HEK293T (cell line): Measurements from ENCODE around the gene NHS.

Source experiments
- CTCF ChIA-PET: fragments of 350-600 bp; formaldehyde crosslinking; extraction: SDS; loops from one replicate; lab custom pipeline; 2021; ENCODE audit warnings: antibody characterized with exemption, inconsistent platforms; lab: Yijun Ruan, JAX
- POLR2A ChIA-PET: fragments of 350-600 bp; formaldehyde crosslinking; extraction: SDS; loops from one replicate; lab custom pipeline; 2020; ENCODE audit warnings: antibody characterized with exemption, inconsistent platforms; lab: Yijun Ruan, JAX
- DNase-seq: peaks from one replicate; pipeline ENCODE4 v3.0.0; 2012; ENCODE audit warnings: mixed read lengths; ENCODE audit errors: extremely low spot score
- ARNT ChIP-seq: fragments of 450-650 bp; IDR thresholded peaks from 2 replicates; pipeline ENCODE4 v1.6.1; 2017; ENCODE audit warnings: mild to moderate bottlenecking
- BHLHE40 ChIP-seq: fragments of 450-650 bp; IDR thresholded peaks from 2 replicates; pipeline ENCODE4 v1.6.1; 2016; ENCODE audit warnings: mild to moderate bottlenecking, moderate library complexity, borderline replicate concordance
- CTBP1 ChIP-seq: fragments of 450-650 bp; IDR thresholded peaks from 2 replicates; pipeline ENCODE4 v1.6.1; 2016; ENCODE audit warnings: borderline replicate concordance
- ELF4 ChIP-seq: fragments of 450-650 bp; IDR thresholded peaks from 2 replicates; pipeline ENCODE4 v1.6.1; 2017; ENCODE audit warnings: antibody characterized with exemption
- FOXA1 ChIP-seq: fragments of 450-650 bp; IDR thresholded peaks from 2 replicates; pipeline ENCODE4 v1.6.1; 2016; ENCODE audit warnings: mild to moderate bottlenecking
- FOXK2 ChIP-seq: fragments of 450-650 bp; IDR thresholded peaks from 2 replicates; pipeline ENCODE4 v1.6.1; 2016; ENCODE audit warnings: mild to moderate bottlenecking
- FOXM1 ChIP-seq: fragments of 450-650 bp; IDR thresholded peaks from 2 replicates; pipeline ENCODE4 v1.6.1; 2017; ENCODE audit warnings: mild to moderate bottlenecking, borderline replicate concordance
- HDGF ChIP-seq: fragments of 450-650 bp; IDR thresholded peaks from 2 replicates; pipeline ENCODE4 v1.6.1; 2017; ENCODE audit warnings: antibody characterized with exemption, borderline replicate concordance
- L3MBTL2 ChIP-seq: fragments of 450-650 bp; conservative IDR thresholded peaks from 2 replicates; pipeline ENCODE4 v1.6.1; 2016; ENCODE audit warnings: mild to moderate bottlenecking
- LEF1 ChIP-seq: fragments of 450-650 bp; IDR thresholded peaks from 2 replicates; pipeline ENCODE4 v1.6.1; 2017; ENCODE audit warnings: mild to moderate bottlenecking, borderline replicate concordance
- NFRKB ChIP-seq: fragments of 450-650 bp; IDR thresholded peaks from 2 replicates; pipeline ENCODE4 v1.6.1; 2016; ENCODE audit warnings: mild to moderate bottlenecking, moderate library complexity
- PKNOX1 ChIP-seq: fragments of 450-650 bp; IDR thresholded peaks from 2 replicates; pipeline ENCODE4 v1.6.1; 2016
- SP1 ChIP-seq: fragments of 450-650 bp; IDR thresholded peaks from 2 replicates; pipeline ENCODE4 v1.6.1; 2017
- SUZ12 ChIP-seq: fragments of 450-650 bp; IDR thresholded peaks from 2 replicates; pipeline ENCODE4 v1.6.1; 2016; ENCODE audit warnings: mild to moderate bottlenecking
- TARDBP ChIP-seq: fragments of 450-650 bp; IDR thresholded peaks from 2 replicates; pipeline ENCODE4 v1.6.1; 2016
- ZNF384 ChIP-seq: fragments of 450-650 bp; IDR thresholded peaks from 2 replicates; pipeline ENCODE4 v1.6.1; 2016

Gene NHS

DNA sequence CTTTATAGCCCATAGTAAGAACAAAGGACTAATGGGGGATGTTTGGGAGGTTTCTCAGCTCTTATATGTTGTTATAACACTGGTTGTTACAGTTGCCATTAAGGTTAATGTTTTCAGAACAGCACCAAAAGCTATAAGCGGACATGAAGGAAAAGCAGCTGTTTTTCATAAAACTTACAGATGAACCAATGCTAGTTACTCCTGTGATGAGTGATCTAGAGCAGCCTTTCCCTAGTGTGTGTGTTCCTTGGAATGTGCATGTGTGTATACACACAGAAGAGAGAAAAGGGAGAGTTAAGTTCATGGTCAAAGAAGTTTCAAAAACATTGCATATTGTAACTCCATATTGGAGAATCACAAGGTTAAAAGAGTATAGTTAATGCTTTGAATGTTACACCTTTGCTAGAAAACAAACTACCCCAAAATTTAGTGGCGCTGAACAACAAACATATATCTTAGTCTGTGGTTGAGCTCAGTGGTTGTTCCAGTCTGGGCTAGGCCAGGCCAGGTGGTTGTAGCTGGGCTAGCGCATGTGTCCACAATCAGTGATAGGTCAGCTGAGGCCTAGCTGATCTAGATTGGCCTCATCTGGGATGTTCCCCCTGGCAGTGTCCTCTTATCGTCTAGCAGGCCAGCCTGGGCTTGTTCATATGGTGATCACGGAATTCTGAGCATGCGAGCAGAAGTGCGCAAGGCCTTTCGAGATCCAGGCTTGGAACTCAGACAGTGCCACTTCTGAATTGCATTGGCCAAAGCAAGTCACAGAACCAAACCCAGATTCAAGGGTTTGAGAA lies 151.0 kb downstream of the NHS start:
- ChIA-PET CTCF (no interaction called here), POLR2A (no interaction called here)
- no peak for DNase-seq
- TF ChIP-seq ELF4 (no peak), NFRKB (no peak), LEF1 (no peak), L3MBTL2 (no peak), BHLHE40 (no peak), ARNT (no peak), FOXK2 (no peak), SUZ12 (no peak), SP1 (no peak), TARDBP (no peak), PKNOX1 (no peak), CTBP1 (no peak), ZNF384 (no peak), HDGF (no peak), FOXA1 (no peak), FOXM1 (no peak)

DNA sequence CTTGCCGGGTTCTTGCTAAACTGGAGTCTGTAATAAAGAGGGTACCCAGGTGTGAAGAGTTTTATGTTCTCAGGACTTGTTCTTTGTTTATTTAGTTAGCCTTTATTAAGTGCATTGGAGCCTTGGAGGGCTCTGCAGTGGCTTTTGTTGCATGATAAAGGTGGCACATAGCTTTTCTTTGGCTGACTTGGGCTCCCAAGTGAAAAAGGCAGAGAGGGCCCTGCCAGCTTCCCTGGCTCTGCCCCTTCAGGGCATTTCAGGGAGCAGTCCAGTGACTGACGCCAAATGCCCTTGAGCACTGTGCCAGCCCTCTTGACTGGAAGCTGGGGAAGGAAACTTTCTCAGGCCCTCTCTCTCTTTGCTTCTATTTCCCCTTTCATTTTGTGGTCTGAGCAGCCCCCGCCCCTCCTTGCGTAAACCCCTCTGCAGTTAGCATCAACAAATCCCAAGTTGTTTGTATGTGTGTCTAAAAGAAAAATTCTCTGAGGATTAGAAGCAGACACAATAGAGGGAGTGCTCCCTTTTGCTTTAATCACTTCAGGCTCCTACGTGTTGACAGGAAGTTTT lies 152.2 kb downstream of the NHS start:
- TF ChIP-seq ELF4 (no peak), NFRKB (no peak), CTBP1 (no peak), SP1 (no peak)
- ChIA-PET POLR2A (no interaction called here), CTCF (no interaction called here)
- no peak for DNase-seq

DNA sequence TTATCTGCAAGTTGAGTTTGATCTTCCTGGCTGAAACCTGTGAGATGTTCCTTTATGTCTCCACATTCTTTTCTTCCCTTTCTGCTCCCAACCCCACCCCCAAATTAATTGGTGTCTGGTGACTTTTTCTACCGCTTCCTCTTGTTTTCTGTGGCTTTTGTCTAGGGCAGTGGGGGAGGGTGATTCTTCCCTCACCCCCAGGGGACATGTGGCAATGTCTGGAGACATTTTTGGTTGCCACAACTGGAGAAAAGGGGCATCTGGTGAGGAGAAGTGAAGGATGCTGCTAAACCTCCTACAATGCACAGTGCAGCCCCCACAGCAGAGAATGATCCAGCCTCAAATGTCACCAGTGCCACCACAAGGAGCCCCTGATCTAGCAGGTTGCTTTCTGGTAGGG lies 152.9 kb downstream of the NHS start:
- CTCF ChIA-PET: no interaction called here
- TF ChIP-seq L3MBTL2: no peak
- no peak for DNase-seq
- POLR2A ChIA-PET: no interaction called here

DNA sequence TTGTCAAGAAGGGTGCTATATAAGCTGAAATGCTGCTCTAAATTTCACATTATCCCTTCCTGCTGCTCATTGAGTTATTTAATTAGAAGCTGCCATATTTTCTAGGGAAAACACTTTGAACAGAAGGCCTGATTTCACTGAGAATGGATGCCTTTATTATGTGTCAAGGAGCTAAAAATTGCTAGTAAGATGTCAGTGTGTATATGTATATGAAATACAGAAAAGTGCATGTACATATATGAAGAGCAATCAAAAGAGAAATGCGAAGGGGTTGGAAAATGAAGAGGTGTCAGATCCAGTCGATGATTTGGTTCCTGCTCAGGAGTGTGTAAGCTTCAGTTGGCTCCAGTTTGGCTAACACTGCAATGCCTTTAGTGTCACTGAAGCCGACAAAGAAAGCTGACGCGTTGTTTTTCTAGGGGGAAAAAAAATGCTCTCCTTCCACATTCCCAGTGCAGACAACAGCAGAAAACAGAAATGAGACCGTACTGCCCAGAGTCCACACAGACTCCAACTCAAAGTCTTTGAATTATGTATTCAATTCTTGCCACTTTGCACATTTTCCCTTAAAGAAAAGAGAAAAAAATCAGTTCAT lies 154.2 kb downstream of the NHS start:
- ChIA-PET CTCF (no interaction called here), POLR2A (no interaction called here)
- TF ChIP-seq BHLHE40 (no peak), LEF1 (no peak), FOXK2 (no peak), FOXA1 (no peak), ELF4 (no peak), SUZ12 (no peak), CTBP1 (no peak), SP1 (no peak), HDGF (no peak), ZNF384 (no peak), ARNT (no peak), FOXM1 (no peak), TARDBP (no peak)
- DNase-seq: no peak

GRCh38 chrX:17531500-17531899 lies 156.5 kb downstream of the NHS start:
- no peak for DNase-seq
- CTCF ChIA-PET: no interaction called here
- POLR2A ChIA-PET: no interaction called here
- TF ChIP-seq L3MBTL2 (no peak), HDGF (no peak), FOXK2 (no peak), ZNF384 (no peak)

- DNase-seq: peak; percentile 61
- ChIA-PET CTCF (interaction anchor here (1.4 kb wide), 1 partner anchor 10 kb away, joined by 3 read pairs; no protein-coding TSS in a partner anchor), POLR2A (no interaction called here)
- TF ChIP-seq PKNOX1 (no peak), BHLHE40 (no peak), NFRKB (no peak), SUZ12 (no peak), SP1 (no peak), HDGF (no peak), CTBP1 (no peak), L3MBTL2 (no peak), FOXK2 (no peak), LEF1 (no peak), FOXM1 (no peak), ELF4 (no peak), ARNT (no peak), ZNF384 (no peak), FOXA1 (no peak), TARDBP (no peak)
Observed at GRCh38 chrX:17535229-17535628, 160.2 kb downstream of the NHS start.

- CTCF ChIA-PET: no interaction called here
- TF ChIP-seq FOXA1: no peak
- TF ChIP-seq ELF4: no peak
- TF ChIP-seq HDGF: no peak
- TF ChIP-seq TARDBP: no peak
- no peak for TF ChIP-seq ZNF384
- no peak for TF ChIP-seq L3MBTL2
- no peak for TF ChIP-seq FOXK2
- no peak for TF ChIP-seq SUZ12
- no peak for TF ChIP-seq LEF1
- no peak for TF ChIP-seq CTBP1
- TF ChIP-seq NFRKB: no peak
- no peak for TF ChIP-seq ARNT
- no peak for TF ChIP-seq FOXM1
- no peak for TF ChIP-seq PKNOX1
- TF ChIP-seq BHLHE40: no peak
- TF ChIP-seq SP1: no peak
- no peak for DNase-seq
- POLR2A ChIA-PET: no interaction called here
Observed at GRCh38 chrX:17537723-17538243, 162.8 kb downstream of the NHS start.
